NCI-H446 treated with DMSO at 0.1 percent for 48 hours (cell line): ENCODE data around the gene VILL.
"Not testable (repeated sequence)": the region's sequence is repeated elsewhere in the genome, so short reads cannot be mapped to it uniquely, and the experiment has no call there.

Experiments
- DNase-seq: peaks from one replicate; lab custom pipeline; 2025; lab: John Stamatoyannopoulos, UW

Gene VILL

DNA sequence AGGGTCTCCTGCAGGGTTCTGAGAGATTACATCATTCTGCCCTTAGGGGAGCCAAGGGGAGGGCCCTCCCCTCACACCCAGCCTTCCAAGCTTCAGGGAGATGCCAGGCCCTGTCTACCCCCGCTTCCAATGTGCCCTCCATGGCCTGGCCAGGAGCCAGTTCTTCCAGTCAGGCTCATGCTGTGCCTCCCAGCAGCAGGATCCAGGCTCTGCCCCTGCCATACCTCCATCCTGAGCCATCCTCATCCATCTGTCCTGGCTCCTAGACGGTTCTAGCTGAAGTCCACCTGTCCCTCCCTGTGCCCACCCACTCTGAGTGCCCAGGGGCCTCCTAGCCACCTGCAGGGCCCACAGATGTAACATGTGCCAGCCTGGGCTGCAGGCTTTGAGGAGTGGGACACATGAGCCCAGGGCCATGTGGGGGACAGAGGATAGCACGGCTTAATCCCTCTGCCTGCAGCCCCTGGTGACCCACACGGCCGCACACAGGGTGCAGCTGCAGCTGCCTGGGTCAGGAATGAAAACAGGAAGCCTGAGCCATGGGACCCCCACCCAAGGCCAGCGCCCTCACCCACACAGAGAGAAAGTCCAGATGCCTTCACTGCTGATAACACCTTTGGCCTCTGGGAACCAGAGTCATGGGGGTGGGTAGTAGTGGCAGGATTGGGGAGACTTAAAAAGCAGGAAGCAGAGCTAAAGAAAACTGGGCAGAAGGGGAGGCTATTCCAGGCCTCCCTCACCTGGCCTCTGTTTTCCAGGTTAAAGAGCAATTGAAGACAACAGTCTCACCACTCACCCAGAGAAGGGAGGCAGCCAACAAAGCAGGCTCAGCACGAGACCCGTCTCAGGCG lies 27.1 kb downstream of the VILL start:
- no peak for DNase-seq

DNA sequence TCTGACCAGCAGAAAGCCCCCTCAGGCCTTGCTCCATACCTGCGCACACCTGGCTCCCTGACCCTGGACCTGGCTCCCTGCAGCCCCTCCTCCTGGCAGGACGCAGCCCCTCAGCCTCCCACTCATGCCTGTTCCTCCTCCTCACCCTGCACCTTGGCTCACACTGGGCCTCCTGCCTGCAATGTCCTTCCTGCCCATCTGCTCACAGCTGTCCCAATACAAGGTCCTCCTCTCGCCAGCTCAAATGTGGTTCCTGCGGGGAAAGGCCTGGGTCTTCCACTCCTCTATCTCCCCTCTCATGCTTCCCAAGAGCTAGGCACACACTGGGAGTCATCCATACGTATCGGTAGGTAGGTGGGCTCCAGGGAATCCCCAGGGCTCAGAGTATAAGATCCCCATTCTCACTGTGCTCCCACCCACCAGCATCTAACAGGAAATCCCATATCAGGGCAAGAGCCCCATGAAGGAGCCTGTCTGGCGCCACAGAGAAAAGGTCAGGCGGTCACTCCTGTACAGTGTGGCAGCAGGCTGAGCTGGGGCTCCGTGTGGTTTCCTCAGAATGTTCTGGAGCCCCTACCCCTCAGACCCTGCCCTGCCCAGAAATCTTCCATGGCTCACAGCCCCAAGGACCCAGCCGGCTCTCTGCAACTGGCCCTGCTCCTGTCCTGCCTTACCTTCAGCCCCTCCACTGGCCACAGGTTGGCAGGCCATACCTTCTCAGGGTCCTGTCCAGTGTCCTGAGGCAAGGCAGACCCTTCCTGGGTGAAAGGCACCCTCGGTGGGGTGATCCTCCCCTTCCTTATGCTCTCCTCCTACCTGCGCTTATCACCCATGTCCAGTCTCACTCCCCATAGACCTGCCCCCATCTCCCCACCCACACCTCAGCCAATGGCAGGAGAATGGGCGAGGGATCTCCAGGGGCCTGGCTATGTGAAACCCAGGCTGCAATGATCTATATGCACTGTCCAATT lies 28.0 kb downstream of the VILL start:
- DNase-seq: no peak

DNA sequence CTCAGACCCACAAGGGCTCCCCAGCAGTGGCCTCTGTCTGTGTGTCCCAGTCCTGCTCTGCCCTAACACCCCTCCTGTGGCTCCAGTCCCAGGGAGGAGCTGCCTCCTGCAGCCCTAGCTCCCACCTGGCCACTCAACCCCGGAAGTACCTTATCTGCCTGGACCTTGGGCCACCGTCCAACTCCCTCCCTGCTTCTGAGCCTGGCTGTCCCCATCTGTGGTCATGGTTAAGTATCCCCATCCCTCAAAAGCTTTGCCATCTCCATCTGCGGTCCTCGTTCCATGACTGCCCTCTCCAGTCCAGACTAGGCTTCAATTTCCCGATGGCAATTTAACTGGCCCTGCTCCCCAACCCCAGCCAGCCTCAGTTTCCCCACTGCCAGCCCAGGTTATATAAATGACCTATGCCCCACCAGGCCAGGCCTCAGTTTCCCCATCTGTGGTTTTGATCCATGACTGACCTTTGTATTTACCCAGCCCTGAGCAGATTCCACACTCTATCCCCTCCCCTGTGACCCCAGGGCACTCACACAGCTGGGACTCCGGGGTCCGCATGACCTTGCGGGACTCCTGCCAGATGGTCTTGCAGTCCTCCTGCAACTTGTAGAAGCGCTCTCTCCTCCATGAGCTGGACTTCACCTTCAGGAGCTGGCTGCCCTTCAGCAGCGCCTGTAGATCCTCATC lies 29.2 kb downstream of the VILL start:
- no peak for DNase-seq

DNA sequence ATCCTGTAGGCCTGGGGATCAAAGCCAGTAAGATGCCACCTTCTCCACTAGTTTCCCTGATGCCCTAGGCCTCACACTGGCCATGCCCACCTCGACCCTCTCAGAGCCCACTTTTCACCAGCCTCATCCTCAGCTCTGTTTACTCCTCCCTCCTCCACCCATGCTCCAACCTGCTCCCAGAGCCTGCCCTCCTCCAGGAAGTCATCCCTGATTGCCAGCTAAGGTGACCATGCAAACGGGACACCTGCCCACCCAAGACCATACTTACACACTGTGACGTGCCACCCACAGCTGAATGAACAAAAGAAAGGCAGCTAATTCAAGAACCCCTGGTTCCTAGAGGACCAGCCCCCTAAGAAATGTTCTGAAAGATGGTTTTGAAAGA lies 29.7 kb downstream of the VILL start:
- DNase-seq: no peak

DNA sequence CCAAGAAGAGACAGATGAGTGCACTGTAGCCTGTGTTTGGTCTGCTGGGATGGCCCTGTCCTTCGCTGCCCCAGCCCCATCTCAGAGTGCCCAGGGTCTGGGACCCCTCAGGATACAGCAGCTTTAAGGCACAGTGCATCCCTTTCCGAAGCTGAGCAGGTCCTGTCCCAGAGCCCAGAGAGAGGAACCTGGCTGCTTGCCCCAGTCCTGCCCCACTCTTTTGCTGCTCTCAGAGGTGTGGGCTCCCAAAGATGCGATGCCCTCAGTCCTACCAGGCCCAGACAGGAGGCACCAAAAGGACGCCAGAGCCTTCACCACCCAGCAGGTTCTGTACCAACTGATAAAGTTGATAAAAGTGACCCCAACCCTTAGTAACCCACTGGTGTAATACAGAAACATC lies 30.6 kb downstream of the VILL start:
- DNase-seq: no peak

DNA sequence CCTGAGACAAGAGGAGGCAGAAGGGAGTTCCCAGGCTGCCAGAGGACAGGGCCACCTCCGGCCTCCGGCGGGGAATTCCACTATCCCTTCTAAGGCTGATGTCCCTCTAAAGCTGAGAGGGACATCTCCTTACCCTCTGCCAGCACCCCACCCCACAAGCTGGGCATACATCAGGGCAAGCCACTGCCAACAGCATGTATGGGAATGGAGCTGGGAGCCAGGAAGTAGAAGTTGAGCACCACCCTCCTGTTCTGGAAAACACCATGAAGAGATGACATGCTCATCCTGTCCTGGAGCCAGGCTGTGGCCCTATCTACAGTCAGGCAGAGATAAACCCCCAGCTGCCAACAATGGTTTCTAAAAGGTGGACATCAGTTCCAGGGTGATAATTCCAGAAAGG lies 31.7 kb downstream of the VILL start:
- no peak for DNase-seq

DNA sequence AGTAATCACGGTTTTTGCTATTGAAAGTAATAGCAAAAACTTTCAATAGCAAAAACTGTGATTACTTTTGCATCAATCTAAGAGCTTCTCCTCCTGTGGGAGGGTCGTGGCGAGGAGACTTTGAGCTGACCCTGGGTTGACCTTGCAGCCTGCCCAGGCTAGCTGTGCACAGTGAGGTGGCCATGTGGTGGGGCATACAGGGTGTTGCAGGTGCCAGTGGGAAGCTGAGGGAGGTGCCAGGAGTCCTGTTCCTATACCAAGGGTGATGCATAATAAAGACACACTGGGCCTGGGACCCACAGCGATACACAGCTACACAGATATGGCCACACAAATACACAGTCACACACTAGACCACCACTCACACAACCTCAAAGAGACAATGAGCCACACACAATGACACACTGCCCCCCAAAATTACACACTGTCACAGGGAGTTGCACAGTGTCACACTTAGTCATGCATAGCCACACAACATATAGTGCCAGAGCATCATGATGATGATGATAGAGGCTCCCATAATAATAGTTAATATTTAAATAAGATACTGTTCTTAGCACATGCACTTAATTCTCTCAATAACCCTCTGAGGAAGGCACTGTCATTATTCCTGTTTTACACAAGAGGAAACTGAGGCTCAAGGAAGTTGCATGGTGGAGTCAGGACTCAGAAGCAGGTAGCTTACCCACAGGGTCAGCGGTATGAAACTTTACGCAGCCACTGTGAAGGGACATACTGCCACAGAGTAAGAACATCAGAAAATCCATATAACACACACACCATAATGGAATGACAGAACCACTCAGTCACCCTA lies 32.5 kb downstream of the VILL start:
- no peak for DNase-seq

DNA sequence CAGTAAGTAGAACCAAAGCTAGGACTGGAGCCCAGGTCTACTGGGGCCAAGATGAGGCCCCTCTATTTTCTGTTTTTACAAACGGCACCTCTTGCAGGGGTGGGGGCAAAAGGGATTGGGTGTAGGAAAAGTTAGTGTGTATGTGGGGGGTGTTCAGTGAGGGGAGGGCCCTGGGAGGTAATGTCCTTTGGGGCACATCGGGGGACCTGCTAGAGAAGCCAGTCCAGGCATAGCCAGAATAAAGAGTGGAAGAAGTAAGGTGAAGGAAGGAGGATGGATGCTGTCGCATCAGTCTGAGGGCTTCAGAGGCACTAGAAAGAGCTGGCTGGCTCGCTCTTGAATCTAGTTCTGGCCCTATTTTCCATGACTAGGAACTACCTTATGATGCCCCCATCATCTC lies 36.3 kb downstream of the VILL start:
- DNase-seq: no peak

DNA sequence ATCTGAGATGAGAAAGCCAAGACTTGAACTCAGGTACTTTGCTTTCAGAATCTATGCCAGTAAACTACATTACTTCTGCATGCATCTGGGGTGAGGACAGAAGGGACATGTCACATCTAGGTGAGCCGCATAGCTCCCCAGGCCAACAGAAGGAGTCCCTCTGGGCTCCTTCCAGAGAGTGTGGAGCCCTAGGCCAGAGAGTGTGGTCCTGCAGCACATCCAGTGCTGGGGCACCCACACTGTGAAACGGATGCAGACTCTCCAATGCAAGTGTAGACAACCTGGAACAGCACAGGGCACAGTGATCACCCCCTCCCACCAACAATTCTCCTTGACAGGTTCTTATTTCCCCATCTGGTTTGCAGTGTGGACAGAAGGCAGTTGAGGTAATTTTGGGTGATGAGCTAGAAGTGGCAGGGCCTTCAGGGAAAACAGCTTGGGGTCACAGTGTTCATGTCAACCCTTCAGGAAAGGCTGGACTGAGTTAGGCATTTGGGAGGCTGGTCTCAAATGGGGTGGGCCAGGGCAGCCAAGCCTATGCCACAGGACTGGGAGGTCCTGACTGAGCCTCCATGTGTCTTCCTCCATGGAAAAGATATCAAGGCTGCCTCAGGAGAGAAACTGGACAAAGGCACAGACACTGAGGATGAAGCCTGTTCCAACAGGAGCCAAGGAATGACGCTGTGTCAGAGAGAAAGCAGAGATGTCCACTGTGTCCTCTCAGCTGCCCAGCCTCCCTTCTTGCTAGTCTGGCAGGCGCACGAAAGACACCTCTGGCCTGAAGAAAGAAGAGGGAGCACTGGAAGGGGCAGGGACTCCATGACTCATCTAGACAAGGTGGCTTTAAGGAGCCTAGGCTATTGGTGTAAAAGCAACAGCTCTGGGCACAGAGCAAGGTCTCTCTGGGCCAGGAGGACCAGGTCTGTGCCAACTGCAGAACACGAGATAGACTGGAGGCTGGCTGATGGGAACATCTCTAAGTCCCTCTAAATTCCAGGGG lies 37.2 kb downstream of the VILL start:
- no peak for DNase-seq

DNA sequence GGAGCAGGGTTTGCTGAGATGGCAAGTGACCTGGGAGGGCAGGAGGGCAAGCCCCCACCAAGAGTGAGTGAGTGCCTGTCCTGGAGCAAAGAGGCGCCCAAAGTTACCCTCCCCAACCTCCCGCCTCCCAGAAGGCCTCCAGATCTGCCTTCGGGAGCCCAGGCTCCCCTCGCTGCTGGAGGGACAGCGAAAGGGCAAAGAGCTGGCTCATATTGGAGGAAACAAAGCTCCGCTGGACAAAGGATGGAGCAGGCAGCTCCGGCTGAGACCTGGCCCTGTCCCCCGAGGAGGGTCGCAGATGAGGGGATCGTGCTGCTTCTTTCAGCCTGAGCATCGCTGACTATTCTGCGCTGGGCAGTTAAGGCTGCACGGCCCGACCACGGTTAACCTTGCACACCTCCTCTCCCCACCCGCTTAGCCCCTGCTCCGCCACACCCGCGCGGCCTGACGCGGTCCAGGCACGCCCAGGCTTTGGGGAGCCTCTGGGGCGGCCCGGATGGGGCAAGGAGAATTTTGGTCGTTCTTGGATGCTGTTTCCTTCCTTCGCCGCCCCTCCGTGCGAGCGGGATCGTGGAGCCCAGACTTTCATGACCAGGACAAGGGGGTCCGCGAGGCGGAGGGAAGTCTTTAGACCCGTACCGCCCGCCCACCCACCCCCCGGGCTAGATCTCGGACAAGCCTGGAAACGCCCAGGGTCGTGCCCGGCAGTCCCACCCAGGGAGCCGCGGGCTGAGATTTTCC lies 38.2 kb downstream of the VILL start:
- DNase-seq: no peak

DNA sequence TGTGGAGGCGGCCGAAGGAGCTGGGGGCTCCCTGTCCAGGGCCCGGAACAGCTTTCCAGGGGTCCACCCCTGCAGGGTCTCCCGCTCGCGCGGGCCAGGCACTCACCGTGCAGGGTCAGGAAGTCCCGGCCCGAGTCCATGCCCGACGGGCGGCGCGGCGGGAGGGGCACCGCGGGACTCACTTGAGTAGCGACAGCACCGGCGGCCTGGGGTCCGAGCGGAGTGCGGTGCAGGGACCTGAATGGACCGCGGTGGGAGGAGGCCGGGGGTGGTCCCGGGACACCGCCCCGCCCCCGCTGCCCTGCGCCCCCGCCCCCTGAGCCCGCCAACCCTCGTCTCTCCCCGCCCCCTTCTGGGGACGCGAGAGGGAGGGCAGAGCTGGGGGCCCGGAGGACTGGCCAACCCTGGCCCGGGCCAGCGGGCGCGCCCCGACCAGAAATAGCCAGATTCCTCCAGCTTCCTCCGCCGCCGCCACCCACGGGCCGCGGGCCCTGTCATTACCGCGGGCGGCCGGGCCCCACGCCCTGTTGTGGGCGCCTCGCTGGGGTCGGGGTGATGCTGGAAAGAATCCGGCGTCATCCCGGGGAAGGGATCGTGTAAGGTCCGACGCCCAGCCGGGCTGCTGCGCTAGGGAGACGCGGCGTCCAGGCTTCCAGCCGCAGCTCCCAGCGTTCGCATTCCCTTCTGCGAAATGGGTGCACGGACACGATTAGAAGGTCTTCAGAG lies 39.0 kb downstream of the VILL start, which contains the start of gene PLCD1:
PLCD1 (minus strand) TSS at position 243 of the 726 bp plus-strand sequence; CDS start at position 140, 103 bp downstream.
- no peak for DNase-seq

DNA sequence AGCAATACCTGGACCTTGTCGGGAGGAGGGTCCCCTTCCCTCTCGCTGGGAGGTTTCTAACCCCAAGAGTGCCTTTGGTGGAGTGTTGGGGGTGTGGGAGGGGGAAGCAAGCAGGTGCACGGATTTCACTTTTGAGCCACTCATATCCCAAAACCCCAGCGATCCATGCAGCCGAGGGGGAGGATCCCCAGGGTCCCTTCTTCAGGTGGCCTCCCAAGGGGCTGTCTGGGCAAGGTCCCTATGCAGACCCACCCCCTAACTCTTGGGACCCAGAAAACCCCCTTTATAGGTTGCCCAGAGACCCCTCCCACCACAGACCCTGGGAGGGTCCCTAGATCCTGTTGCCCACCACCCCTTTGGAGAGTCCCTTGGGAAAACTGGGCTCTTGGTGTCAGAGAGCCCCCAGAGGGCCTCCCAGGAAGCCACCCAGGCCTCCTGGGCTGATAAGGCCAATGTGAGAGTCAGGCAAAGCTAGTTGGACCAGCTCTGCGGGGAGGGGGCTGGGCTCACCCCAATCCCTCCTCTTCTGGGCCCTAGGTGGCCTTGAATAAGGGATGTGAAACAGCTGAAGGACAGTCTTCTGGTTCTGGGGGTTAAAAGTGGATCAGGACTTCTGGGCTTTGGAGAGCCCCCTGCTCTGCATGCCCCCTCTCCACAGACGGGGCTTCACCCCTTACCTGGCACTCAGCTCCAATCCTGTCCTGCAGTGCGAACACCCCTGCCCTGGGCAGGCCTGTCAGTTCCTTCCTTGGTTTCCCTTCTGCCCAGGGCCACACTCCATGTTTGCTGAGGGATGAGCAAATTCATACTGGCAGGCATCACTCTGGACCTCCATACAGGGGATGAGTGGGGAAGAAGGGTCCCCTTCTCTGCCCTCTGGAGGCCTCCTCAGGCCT lies 39.8 kb downstream of the VILL start:
- no peak for DNase-seq

DNA sequence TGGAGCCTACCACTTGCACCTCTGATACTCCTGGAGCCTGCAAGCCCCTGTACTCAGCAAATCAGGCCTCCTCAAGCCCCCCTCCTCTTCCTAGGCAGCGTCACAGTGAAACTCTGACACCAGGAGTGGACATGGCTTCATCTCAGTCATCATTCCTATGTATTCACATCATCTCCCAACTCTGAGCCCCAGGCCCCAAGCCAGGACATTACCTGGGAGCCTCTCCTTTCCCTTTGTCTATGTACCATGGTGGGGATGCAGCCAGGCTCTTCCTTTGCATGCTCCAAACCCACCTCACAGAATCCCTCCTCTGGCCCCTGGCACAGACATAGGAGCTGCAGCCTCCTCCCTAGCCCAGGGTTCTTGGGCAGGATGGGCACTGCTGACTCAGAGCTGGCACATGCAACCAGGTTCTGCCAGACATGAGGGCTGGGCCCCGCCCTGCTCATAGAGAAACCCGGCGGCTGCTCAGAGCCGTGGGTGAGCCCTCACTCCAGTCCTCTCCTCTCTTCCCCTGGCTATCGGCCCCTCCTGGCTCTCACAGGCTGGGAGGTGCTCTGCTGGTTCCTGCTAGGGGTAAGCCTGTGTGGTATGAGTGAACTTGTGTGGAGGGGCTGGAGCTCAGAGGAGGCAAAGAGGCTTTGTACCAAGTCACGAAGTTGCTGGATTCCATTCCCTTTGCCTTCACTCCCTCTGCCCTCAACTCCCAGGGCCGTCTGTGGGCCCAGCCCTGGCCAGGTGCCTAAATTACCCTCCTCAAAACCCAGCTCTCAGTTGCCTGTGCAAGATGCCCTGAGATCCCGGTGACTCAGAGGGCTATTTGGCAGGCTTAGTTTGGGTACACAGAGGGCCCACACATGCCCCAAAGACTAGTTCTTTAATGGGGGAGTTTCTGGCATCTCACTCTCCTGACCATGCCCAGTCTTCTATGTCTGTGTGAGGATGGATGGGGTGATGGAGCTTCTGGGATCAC lies 40.7 kb downstream of the VILL start:
- DNase-seq: peak; percentile 43

DNA sequence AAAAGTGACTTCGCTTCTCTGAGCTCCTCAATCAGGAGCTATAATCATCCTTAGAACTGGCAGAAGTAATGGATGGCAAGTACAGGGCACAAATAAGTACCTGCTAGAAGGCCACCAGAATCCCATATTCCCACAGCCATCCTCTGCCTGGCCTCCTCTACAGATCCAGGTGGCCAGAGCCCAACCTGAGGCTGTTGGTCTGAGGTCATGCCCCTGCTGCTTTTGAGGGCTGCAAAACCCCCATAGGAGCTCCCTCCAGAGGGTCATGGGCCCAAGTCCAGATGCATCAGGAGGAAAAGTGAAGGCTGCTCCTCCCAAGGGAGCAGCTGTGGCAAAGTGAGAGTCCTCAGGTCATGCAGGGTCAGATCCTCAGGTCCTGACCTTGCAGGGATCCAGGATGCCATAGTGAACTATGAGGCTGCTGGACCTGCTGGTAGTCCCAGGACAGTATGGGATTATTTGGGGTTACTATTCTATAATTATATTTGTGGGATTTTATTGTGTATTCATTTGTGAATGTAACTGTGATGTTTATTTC lies 41.8 kb downstream of the VILL start:
- DNase-seq: no peak

DNA sequence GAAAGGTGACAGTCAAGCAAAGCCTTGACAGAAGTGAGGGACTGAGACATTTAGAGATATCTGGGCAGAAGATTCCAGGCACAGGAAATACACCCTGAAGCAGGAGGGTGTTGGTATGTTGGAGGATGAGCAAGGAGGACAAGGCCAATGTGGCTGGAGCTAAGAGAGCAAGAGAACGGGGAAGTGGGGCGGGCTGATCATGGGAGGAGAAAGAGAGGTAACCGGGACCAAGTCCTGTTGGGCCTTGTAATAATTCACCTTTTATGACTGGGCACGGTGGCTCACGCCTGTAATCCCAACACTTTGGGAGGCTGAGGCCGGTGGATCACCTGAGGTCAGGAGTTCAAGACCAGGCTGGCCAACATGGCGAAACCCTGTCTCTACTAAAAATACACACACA lies 43.0 kb downstream of the VILL start:
- not testable (repeated sequence) for DNase-seq

DNA sequence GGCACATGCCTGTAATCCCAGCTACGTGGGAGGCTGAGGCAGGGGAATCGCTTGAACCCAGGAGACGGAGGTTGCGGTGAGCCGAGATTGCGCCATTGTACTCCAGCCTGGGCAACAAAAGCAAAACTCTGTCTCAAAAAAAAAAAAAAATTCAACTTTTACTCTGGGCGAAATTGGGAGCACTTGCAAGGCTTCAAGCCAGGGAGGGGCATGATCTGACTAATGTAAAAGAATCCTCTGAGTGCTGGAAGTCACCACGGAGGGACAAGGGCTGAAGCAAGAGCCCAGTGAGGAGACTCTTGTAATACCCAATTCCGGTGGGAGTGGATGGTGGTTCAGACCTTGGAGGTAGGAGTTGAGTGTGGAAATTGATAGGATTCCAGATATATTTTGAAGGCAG lies 43.7 kb downstream of the VILL start:
- DNase-seq: not testable (repeated sequence)
